MCF 10A (cell line): Measurements from ENCODE around the gene TAS2R31. TPM values are rescaled to one million over a fixed set of nuclear protein-coding genes. Genes with fewer than 3 reads are reported as not detected.

Experiments
- BruUV-seq: library from RNA; stranded (reverse); fragments of 400-500 nt; replicated peaks from 2 replicates; lab custom pipeline; 2021; lab: Mats Ljungman, UMichigan
- CTCF ChIA-PET: fragments of 300-600 bp; sonication (Branson Sonifier 250); formaldehyde crosslinking; extraction: SDS; loops from one replicate; lab custom pipeline; 2021; ENCODE audit warnings: antibody characterized with exemption, inconsistent platforms; lab: Yijun Ruan, JAX
- POLR2A ChIA-PET: fragments of 300-600, 350-650 bp; sonication (Branson Sonifier 250); formaldehyde crosslinking; extraction: SDS; loops from one replicate; lab custom pipeline; 2020; ENCODE audit warnings: antibody characterized with exemption, inconsistent platforms; lab: Yijun Ruan, JAX
- DNase-seq: peaks from one replicate; pipeline ENCODE4 v3.0.0-alpha.2; 2018; ENCODE audit not compliant: unreplicated experiment
- H3K27ac Mint-ChIP-seq: one replicate; pipeline ENCODE4 v1.8.0; 2022; ENCODE audit warnings: mild to moderate bottlenecking, low read depth, mixed read lengths; ENCODE audit not compliant: unreplicated experiment
- H3K27me3 Mint-ChIP-seq: one replicate; pipeline ENCODE4 v1.8.0; 2022; ENCODE audit warnings: mixed read lengths; ENCODE audit not compliant: insufficient read depth, unreplicated experiment
- H3K36me3 Mint-ChIP-seq: one replicate; pipeline ENCODE4 v1.8.0; 2022; ENCODE audit warnings: mild to moderate bottlenecking, moderate library complexity, mixed read lengths; ENCODE audit not compliant: insufficient read depth, unreplicated experiment
- H3K4me1 Mint-ChIP-seq: one replicate; pipeline ENCODE4 v1.8.0; 2022; ENCODE audit warnings: mixed read lengths; ENCODE audit not compliant: insufficient read depth, unreplicated experiment
- H3K4me3 Mint-ChIP-seq: one replicate; pipeline ENCODE4 v1.8.0; 2022; ENCODE audit warnings: mild to moderate bottlenecking, moderate library complexity, mixed read lengths; ENCODE audit not compliant: unreplicated experiment
- H3K9me3 Mint-ChIP-seq: one replicate; pipeline ENCODE4 v1.8.0; 2022; ENCODE audit warnings: mixed read lengths; ENCODE audit not compliant: unreplicated experiment
- intact Hi-C: fragments of 100-400 bp; cut with micrococcal nuclease; formaldehyde crosslinking; loops from 2 replicates; pipeline ENCODE4 v1.14.1; 2022
- total RNA-seq: library from RNA; stranded (reverse); gene quantifications from 2 replicates; pipeline ENCODE4 v1.2.3, GENCODE V29; 2022
- TF ChIP-seq, protein P1 (sequence below): fragments of 200-600 bp; IDR thresholded peaks from one replicate; pipeline ENCODE4 v1.8.0; 2022; ENCODE audit warnings: antibody characterized with exemption, mild to moderate bottlenecking; ENCODE audit not compliant: unreplicated experiment

The TAS2R31 gene
- total RNA-seq, 1 experiment from 2014 or later, result 2.0 TPM

DNA sequence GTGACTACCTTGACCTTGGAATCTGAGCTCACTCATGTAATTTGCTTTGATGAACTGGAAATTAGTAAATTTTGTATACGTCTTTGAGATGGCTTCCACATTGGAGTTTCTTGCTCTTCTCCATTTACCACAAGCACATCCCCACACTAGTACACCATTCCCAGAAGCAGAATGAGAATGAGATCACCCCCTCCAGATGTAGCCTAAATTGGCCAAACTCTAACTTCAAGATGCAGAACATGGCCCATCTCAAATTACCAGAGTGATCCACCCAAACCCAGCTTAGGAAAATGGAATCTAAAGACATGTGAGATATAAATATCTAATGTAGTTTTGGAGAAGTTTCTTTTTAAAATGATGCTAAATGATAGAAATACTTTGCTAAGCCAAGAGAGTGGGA is 23.6 kb downstream of the TAS2R31 start:
- POLR2A ChIA-PET, result no interaction called here
- BruUV-seq, result no TSS peak
- intact Hi-C loops, result no loop called here
- DNase-seq, result no peak
- Mint-ChIP-seq H3K27ac (no peak overlapping the region), H3K27me3 (no peaks in the 10 kb centered on the region), H3K4me1 (no peaks in the 10 kb centered on the region), H3K36me3 (peaks cover 5% of the 10 kb centered on the region), H3K9me3 (no peaks in the 10 kb centered on the region), H3K4me3 (no peak overlapping the region)
- CTCF ChIA-PET, result interaction anchor here (0.6 kb wide), 1 partner anchor 50 kb away, joined by 3 read pairs; no protein-coding TSS in a partner anchor
- TF ChIP-seq, protein P1, sequence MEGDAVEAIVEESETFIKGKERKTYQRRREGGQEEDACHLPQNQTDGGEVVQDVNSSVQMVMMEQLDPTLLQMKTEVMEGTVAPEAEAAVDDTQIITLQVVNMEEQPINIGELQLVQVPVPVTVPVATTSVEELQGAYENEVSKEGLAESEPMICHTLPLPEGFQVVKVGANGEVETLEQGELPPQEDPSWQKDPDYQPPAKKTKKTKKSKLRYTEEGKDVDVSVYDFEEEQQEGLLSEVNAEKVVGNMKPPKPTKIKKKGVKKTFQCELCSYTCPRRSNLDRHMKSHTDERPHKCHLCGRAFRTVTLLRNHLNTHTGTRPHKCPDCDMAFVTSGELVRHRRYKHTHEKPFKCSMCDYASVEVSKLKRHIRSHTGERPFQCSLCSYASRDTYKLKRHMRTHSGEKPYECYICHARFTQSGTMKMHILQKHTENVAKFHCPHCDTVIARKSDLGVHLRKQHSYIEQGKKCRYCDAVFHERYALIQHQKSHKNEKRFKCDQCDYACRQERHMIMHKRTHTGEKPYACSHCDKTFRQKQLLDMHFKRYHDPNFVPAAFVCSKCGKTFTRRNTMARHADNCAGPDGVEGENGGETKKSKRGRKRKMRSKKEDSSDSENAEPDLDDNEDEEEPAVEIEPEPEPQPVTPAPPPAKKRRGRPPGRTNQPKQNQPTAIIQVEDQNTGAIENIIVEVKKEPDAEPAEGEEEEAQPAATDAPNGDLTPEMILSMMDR, result no peak

DNA sequence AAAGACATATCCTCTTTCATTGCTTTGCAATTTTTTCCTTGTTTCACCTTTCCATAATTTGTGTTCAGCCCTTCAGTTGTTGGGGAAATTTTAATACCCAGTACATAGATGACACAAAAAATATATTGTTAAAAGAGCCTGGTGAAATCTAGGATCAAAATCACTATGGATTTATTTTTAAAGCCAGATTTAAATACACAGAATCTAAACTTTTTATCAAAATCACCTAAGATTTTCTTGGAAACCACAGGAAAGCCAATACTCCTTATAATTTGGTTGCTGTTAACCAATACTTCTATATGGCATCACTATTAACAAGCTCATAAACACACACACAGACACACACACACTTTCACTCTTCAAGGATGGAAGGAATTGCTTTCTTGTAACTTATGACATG is 33.0 kb downstream of the TAS2R31 start, which contains the start of gene TAS2R20:
TAS2R20 (minus strand) TSS at position 101 of the 400 bp plus-strand sequence. CDS start 429 bp downstream, outside the sequence.
- Mint-ChIP-seq H3K27me3 (no peaks in the 10 kb centered on the region), H3K27ac (no peak within 1 kb of the TSS), H3K36me3 (peaks cover 5% of the 10 kb centered on the region), H3K4me1 (no peaks in the 10 kb centered on the region), H3K4me3 (no peak within 1 kb of the TSS), H3K9me3 (peaks cover 8% of the 10 kb centered on the region)
- no peak for DNase-seq
- intact Hi-C loops, result no loop called here
- POLR2A ChIA-PET, result interaction anchor here (0.7 kb wide), 1 partner anchor 17 kb away, joined by 3 read pairs; no protein-coding TSS in a partner anchor
- TF ChIP-seq, protein P1, result no peak
- CTCF ChIA-PET, result no interaction called here
- BruUV-seq, result no TSS peak

DNA sequence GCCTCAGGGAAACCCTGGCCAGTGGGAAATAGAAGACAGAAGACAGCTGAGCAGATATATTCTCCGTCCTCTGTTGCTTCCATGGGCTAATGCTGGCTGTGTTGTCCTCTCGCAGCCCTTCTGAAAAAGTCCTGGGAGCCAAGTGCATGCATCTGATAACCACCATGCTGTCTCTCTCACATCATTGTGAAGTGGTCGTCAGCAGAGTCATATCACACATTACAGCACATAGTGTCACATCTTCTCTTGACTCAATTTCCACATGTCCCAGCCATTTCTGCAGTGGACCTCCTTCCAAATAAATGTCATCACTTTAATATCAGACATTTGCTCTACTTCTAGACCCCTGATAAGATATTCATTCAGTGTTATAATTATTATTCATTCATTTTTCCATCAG is 36.9 kb downstream of the TAS2R31 start:
- TF ChIP-seq, protein P1, result no peak
- no peaks in the 10 kb centered on the region for H3K4me1 Mint-ChIP-seq
- H3K27ac Mint-ChIP-seq, result no peak overlapping the region
- no peak for DNase-seq
- intact Hi-C loops, result no loop called here
- BruUV-seq, result no TSS peak
- ChIA-PET POLR2A (no interaction called here), CTCF (no interaction called here)
- no peaks in the 10 kb centered on the region for H3K27me3 Mint-ChIP-seq
- H3K36me3 Mint-ChIP-seq, result peaks cover 11% of the 10 kb centered on the region
- peaks cover 7% of the 10 kb centered on the region for H3K9me3 Mint-ChIP-seq
- H3K4me3 Mint-ChIP-seq, result no peak overlapping the region

DNA sequence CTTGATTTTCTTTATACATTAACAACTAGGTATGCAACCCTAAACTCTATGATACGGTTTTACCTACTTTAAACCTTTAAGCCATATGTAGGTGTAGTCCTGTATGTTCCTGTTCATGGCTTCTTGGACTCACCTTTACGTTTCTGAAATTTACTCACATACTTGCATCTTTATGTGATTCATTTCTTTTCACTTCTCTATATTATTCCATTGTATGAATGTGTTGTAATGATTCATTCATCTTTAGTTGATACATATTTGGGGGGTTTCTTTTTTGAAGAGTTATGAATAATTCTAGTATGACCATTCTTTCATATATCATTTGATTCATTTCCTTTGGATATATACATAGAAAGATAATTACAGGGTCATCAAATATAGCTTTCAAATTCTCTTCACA is 42.1 kb downstream of the TAS2R31 start:
- Mint-ChIP-seq H3K27ac (no peak overlapping the region), H3K36me3 (peaks cover 16% of the 10 kb centered on the region), H3K9me3 (peaks cover 7% of the 10 kb centered on the region), H3K4me3 (no peak overlapping the region), H3K4me1 (no peaks in the 10 kb centered on the region), H3K27me3 (no peaks in the 10 kb centered on the region)
- no peak for DNase-seq
- ChIA-PET POLR2A (no interaction called here), CTCF (no interaction called here)
- intact Hi-C loops, result no loop called here
- TF ChIP-seq, protein P1, result no peak
- BruUV-seq, result no TSS peak
